SK-N-SH (cell line): ENCODE results near the gene GPR146. TPM values are rescaled to one million over a fixed set of nuclear protein-coding genes. Genes with fewer than 3 reads are reported as not detected.
"Not testable (repeated sequence)": the region's sequence is repeated elsewhere in the genome, so short reads cannot be mapped to it uniquely, and the experiment has no call there.

Source experiments
- CTCF ChIA-PET: fragments of 300-600, 350-600 bp; formaldehyde crosslinking; extraction: SDS; loops from one replicate; lab custom pipeline; 2021; lab: Yijun Ruan, JAX
- POLR2A ChIA-PET: fragments of 350-600 bp; sonication (Branson Sonifier 250); formaldehyde crosslinking; extraction: SDS; loops from one replicate; lab custom pipeline; 2020; ENCODE audit warnings: antibody characterized with exemption, inconsistent platforms; lab: Yijun Ruan, JAX
- DNase-seq: peaks from one replicate; pipeline ENCODE4 v3.0.0; 2012
- H2AFZ ChIP-seq: fragments of 200-600 bp; sonication (generic); 2 replicates; pipeline ENCODE4 v1.8.1; 2016; ENCODE audit warnings: antibody characterized with exemption, mild to moderate bottlenecking, low read depth
- H3F3A ChIP-seq: fragments of 200-600 bp; sonication (generic); replicated peaks from 2 replicates; pipeline ENCODE3; 2016; ENCODE audit warnings: antibody characterized with exemption, mild to moderate bottlenecking; ENCODE audit not compliant: insufficient read depth
- H3K27ac ChIP-seq, 2 experiments: fragments of 200-500 bp in 1 of 2; fragments of 200-600 bp in 1 of 2; sonication (Bioruptor generic) in 1 of 2; sonication (generic), shearing (Covaris generic) in 1 of 2; 2 replicates each; pipeline versions ENCODE4 v1.5.1 to v1.6.1; 2014 to 2016; ENCODE audit warnings: low read depth in 2 of 2, inconsistent platforms in 1 of 2, low read length in 1 of 2, mild to moderate bottlenecking in 1 of 2, mixed read lengths in 1 of 2
- H3K27me3 ChIP-seq: fragments of 200-600 bp; sonication (generic), shearing (Covaris generic); 2 replicates; pipeline ENCODE4 v1.6.1; 2016; ENCODE audit warnings: mixed run types; ENCODE audit not compliant: insufficient read depth
- H3K36me3 ChIP-seq, 2 experiments: fragments of 200-500 bp in 1 of 2; fragments of 200-600 bp in 1 of 2; sonication (Bioruptor generic) in 1 of 2; sonication (generic) in 1 of 2; replicated peaks in 1 of 2; 2 replicates each; pipeline versions ENCODE3 to v1.5.1; 2014 to 2016; ENCODE audit warnings: low read length in 1 of 2, mild to moderate bottlenecking in 1 of 2; ENCODE audit not compliant: insufficient read depth in 2 of 2, control insufficient read depth in 1 of 2
- H3K4me1 ChIP-seq, 2 experiments: fragments of 200-500 bp in 1 of 2; fragments of 200-600 bp in 1 of 2; sonication (Bioruptor generic) in 1 of 2; sonication (generic), shearing (Covaris generic) in 1 of 2; 2 replicates each; pipeline versions ENCODE4 v1.5.1 to v1.6.1; 2014 to 2016; ENCODE audit warnings: low read depth in 1 of 2, low read length in 1 of 2, mixed run types in 1 of 2; ENCODE audit not compliant: insufficient read depth in 2 of 2, control insufficient read depth in 1 of 2
- H3K4me2 ChIP-seq: fragments of 200-600 bp; sonication (generic), shearing (Covaris generic); 2 replicates; pipeline ENCODE4 v1.6.1; 2017; ENCODE audit warnings: mixed run types
- H3K4me3 ChIP-seq, 2 experiments: fragments of 200-500 bp in 1 of 2; fragments of 200-600 bp in 1 of 2; sonication (Bioruptor generic) in 1 of 2; sonication (generic), shearing (Covaris generic) in 1 of 2; 2 replicates each; pipeline versions ENCODE4 v1.5.1 to v1.8.1; 2014 to 2016; ENCODE audit warnings: low read depth in 2 of 2, inconsistent platforms in 1 of 2, low read length in 1 of 2, mild to moderate bottlenecking in 1 of 2, mixed read lengths in 1 of 2, moderate library complexity in 1 of 2
- H3K79me2 ChIP-seq: fragments of 200-600 bp; sonication (generic); 2 replicates; pipeline ENCODE4 v1.8.1; 2017; ENCODE audit warnings: mild to moderate bottlenecking; ENCODE audit not compliant: insufficient read depth
- H3K9ac ChIP-seq: fragments of 200-600 bp; sonication (generic); 2 replicates; pipeline ENCODE4 v1.6.1; 2017; ENCODE audit warnings: mixed run types
- H3K9me2 ChIP-seq: fragments of 200-600 bp; sonication (generic); 2 replicates; pipeline ENCODE4 v1.6.1; 2017; ENCODE audit warnings: mixed run types
- H3K9me3 ChIP-seq: fragments of 200-600 bp; sonication (generic); 2 replicates; pipeline ENCODE4 v1.6.1; 2017; ENCODE audit warnings: mixed run types, mild to moderate bottlenecking, moderate library complexity
- H4K20me1 ChIP-seq: fragments of 200-600 bp; sonication (generic); 2 replicates; pipeline ENCODE4 v1.6.1; 2017; ENCODE audit warnings: mild to moderate bottlenecking, mixed run types; ENCODE audit not compliant: insufficient read depth
- EZH2phosphoT487 ChIP-seq: fragments of 200-600 bp; sonication (generic); IDR thresholded peaks from 2 replicates; pipeline ENCODE4 v1.6.1; 2017; ENCODE audit warnings: low read depth, mixed run types, mild to moderate bottlenecking, antibody characterized with exemption, moderate library complexity, borderline replicate concordance
- FOSL2 ChIP-seq: IDR thresholded peaks from 2 replicates; pipeline ENCODE4 v1.4.0; 2012; ENCODE audit warnings: low read depth, mild to moderate bottlenecking, moderate library complexity, borderline replicate concordance
- GABPA ChIP-seq: IDR thresholded peaks from 2 replicates; pipeline ENCODE4 v1.4.0; 2012; ENCODE audit warnings: low read depth, mild to moderate bottlenecking
- WGBS: methylation state at CpG from one replicate; pipeline ENCODE4 v1.1.6; 2017; ENCODE audit warnings: low lambda C conversion rate; 5-methylcytosine and 5-hydroxymethylcytosine counted together
- polyA plus RNA-seq, 3 experiments: library from polyadenylated mRNA; depleted of rRNA; stranded (reverse); fragments of >200 nt; gene quantifications; 2 replicates each; pipeline ENCODE4 v1.2.3, GENCODE V29; 2012
- TF ChIP-seq, protein P1 (sequence below): fragments of 200-600 bp; sonication (generic); IDR thresholded peaks from 2 replicates; pipeline ENCODE4 v1.6.1; 2017; ENCODE audit warnings: antibody characterized with exemption, mild to moderate bottlenecking, moderate library complexity

The GPR146 gene
- polyA plus RNA-seq, 1 of the 3 experiments (the other 2 are of a cell fraction), result 1.4 TPM

DNA sequence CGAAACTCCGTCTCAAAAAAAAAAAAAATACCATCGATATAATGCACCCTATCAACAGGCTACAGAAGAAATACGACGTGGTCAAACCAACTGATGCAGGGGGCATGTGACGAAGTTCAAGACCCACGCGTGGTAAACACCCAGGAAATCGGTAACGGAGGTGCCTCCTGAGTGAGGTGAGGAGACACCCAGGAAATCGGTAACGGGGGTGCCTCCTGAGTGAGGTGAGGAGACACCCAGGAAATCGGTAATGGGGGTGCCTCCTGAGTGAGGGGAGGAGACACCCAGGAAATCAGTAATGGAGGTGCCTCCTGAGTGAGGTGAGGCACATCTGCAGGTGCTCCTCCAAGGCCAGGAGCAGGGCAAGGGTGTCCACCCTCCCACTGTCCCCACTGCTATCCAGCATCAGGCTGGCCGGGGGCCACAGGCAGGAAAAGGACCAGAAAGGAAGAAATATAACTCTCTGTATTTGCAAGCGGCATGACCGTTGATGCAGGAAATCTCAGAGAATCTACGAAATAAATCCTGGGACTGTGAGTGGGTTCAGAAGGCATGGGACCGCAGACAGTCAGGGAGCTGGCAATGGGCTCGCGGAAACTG lies 10.7 kb upstream of the GPR146 start:
- Histone ChIP-seq H3K9me2 (no peaks in the 10 kb centered on the region), H2AFZ (no peak overlapping the region), H3K9ac (no peak overlapping the region), H4K20me1 (no peaks in the 10 kb centered on the region), H3F3A (peaks cover 18% of the 10 kb centered on the region), H3K4me2 (no peak overlapping the region), H3K36me3 (peaks cover 0 to 6% of the 10 kb centered on the region in 2 experiments), H3K27me3 (no peaks in the 10 kb centered on the region), H3K4me1 (peaks cover 6 to 8% of the 10 kb centered on the region in 2 experiments; a peak in 3 of 4 replicates), H3K27ac (no peak overlapping the region), H3K79me2 (no peaks in the 10 kb centered on the region; the same call in none of the 2 replicates), H3K4me3 (no peak overlapping the region), H3K9me3 (no peaks in the 10 kb centered on the region)
- no peak for DNase-seq
- CTCF ChIA-PET, result interaction anchor here (1.3 to 3.4 kb wide), 3 partner anchors 15 to 41 kb away, joined by 3 to 22 read pairs (median 8); no protein-coding TSS in a partner anchor
- POLR2A ChIA-PET, result interaction anchor here (0.6 kb wide), 1 partner anchor 202 kb away, joined by 5 read pairs; no protein-coding TSS in a partner anchor
- WGBS, result 95% methylated on average over 20 of the region's 20 CpGs
- TF ChIP-seq FOSL2 (no peak), GABPA (no peak), EZH2phosphoT487 (no peak)
- TF ChIP-seq, protein P1, sequence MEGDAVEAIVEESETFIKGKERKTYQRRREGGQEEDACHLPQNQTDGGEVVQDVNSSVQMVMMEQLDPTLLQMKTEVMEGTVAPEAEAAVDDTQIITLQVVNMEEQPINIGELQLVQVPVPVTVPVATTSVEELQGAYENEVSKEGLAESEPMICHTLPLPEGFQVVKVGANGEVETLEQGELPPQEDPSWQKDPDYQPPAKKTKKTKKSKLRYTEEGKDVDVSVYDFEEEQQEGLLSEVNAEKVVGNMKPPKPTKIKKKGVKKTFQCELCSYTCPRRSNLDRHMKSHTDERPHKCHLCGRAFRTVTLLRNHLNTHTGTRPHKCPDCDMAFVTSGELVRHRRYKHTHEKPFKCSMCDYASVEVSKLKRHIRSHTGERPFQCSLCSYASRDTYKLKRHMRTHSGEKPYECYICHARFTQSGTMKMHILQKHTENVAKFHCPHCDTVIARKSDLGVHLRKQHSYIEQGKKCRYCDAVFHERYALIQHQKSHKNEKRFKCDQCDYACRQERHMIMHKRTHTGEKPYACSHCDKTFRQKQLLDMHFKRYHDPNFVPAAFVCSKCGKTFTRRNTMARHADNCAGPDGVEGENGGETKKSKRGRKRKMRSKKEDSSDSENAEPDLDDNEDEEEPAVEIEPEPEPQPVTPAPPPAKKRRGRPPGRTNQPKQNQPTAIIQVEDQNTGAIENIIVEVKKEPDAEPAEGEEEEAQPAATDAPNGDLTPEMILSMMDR, result no peak

- H4K20me1 ChIP-seq, H3K79me2 ChIP-seq, H3K9me2 ChIP-seq, H3K4me1 ChIP-seq, POLR2A ChIA-PET, H2AFZ ChIP-seq, H3K36me3 ChIP-seq, H3F3A ChIP-seq, H3K9ac ChIP-seq, H3K27ac ChIP-seq, H3K4me3 ChIP-seq, H3K4me2 ChIP-seq, H3K9me3 ChIP-seq, H3K27me3 ChIP-seq, DNase-seq: not testable (repeated sequence)
- CTCF ChIA-PET, result interaction anchor here (0.6 to 3.4 kb wide), 4 partner anchors 16 to 981 kb away, joined by 3 to 22 read pairs (median 6); no protein-coding TSS in a partner anchor
- WGBS, result 92% methylated on average over 1 of the region's 1 CpG
Measured at GRCh38 chr7:1034769-1035168, 9.6 kb upstream of the GPR146 start.

DNA sequence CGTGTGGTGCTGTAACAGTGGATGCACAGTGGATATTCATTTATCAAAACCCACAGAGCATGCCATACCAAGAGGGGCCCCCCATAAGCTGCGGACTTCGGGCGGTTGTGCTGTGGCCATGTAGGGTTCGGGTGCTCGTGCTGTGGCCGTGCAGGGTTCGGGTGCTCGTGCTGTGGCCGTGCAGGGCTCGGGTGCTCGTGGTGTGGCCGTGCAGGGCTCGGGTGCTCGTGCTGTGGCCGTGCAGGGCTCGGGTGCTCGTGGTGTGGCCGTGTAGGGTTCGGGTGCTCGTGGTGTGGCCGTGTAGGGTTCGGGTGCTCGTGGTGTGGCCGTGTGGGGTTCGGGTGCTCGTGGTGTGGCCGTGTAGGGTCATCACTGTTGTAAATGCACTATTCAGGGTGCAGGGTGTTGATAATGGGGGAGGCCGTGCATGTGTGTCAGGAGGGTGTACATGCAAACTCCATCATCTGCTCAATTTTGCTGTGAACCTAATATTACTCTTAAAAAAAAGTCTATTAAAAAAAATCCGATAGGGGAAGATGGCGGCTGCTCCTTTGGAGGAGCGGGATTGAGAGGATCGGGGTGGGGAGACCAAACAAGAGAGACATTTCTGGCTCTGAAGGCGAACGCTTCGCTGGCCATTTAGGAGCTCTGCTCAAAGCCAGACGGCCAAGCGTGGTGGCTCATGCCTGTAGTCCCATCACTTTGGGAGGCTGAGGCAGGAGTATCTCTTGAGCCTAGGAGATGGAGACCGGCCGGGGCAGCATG lies 8.0 kb upstream of the GPR146 start:
- 95% methylated on average over 38 of the region's 40 CpGs for WGBS
- CTCF ChIA-PET, H3K4me2 ChIP-seq, H3K9me3 ChIP-seq, H3K27me3 ChIP-seq, H3K36me3 ChIP-seq, H3K9me2 ChIP-seq, H2AFZ ChIP-seq, H3K27ac ChIP-seq, H3K79me2 ChIP-seq, H3K9ac ChIP-seq, DNase-seq, POLR2A ChIA-PET, H4K20me1 ChIP-seq, H3K4me3 ChIP-seq: not testable (repeated sequence)
- peaks cover 11% of the 10 kb centered on the region for H3F3A ChIP-seq
- H3K4me1 ChIP-seq, result peaks cover 6 to 13% of the 10 kb centered on the region in 2 experiments; a peak in 3 of 4 replicates

- H3K27me3 ChIP-seq, H3K36me3 ChIP-seq, H3K9ac ChIP-seq, DNase-seq, H3K4me3 ChIP-seq, H3K9me2 ChIP-seq, H2AFZ ChIP-seq, H3K79me2 ChIP-seq, H3K9me3 ChIP-seq: not testable (repeated sequence)
- H3K4me2 ChIP-seq, result peak overlapping the region; percentile 53; the same call in 1 of the 2 replicates
- 100% methylated on average over 1 of the region's 1 CpG for WGBS
- H3K27ac ChIP-seq, result peak overlapping the region in 1 of 2 experiments; percentile 71; a peak in 2 of 4 replicates
- peaks cover 21% of the 10 kb centered on the region for H3F3A ChIP-seq
- ChIA-PET CTCF (interaction anchor here (1.0 to 27.8 kb wide), 5 partner anchors 11 to 47 kb away, joined by 3 to 756 read pairs (median 8); no protein-coding TSS in a partner anchor), POLR2A (interaction anchor here (0.6 to 1.5 kb wide), 3 partner anchors 10 to 821 kb away, joined by 3 to 6 read pairs (median 4); no protein-coding TSS in a partner anchor)
- peaks cover 12% of the 10 kb centered on the region; the same call in 1 of the 2 replicates for H4K20me1 ChIP-seq
- peaks cover 16 to 42% of the 10 kb centered on the region in 2 experiments for H3K4me1 ChIP-seq
Measured at GRCh38 chr7:1040233-1040632, 4.1 kb upstream of the GPR146 start.
